Mesenchymal stem cell (in vitro differentiated cells and primary cell): Measurements from ENCODE around the gene CCDC124.
A peak's percentile ranks its signal among the peaks of the same experiment; 100 is the strongest.
"Not testable (repeated sequence)": the region's sequence is repeated elsewhere in the genome, so short reads cannot be mapped to it uniquely, and the experiment has no call there.

Source experiments
- DNase-seq: peaks from one replicate; pipeline ENCODE4 v3.0.0-alpha.2; 2013
- H2AFZ ChIP-seq: one replicate; pipeline ENCODE4 v1.6.1; 2013; ENCODE audit warnings: low read depth, mild to moderate bottlenecking, control low read depth, inconsistent platforms, low read length, moderate library complexity
- H2AK5ac ChIP-seq: 2 replicates; pipeline ENCODE4 v1.6.1; 2013; ENCODE audit warnings: low read length, moderate library complexity, mild to moderate bottlenecking, inconsistent platforms; ENCODE audit not compliant: severe bottlenecking
- H2BK120ac ChIP-seq: one replicate; pipeline ENCODE4 v1.6.1; 2013; ENCODE audit warnings: low read depth, mild to moderate bottlenecking, inconsistent platforms, low read length, moderate library complexity
- H2BK12ac ChIP-seq, 2 experiments: one replicate each; pipeline ENCODE4 v1.6.1; 2013; ENCODE audit warnings: inconsistent platforms in 2 of 2, low read length in 2 of 2, mild to moderate bottlenecking in 2 of 2, moderate library complexity in 2 of 2, control low read depth in 1 of 2
- H2BK15ac ChIP-seq: one replicate; pipeline ENCODE4 v1.6.1; 2013; ENCODE audit warnings: mild to moderate bottlenecking, low read depth, inconsistent platforms; ENCODE audit not compliant: poor library complexity, severe bottlenecking
- H2BK5ac ChIP-seq: 2 replicates; pipeline ENCODE4 v1.6.1; 2013; ENCODE audit warnings: low read depth, mild to moderate bottlenecking, low read length, control low read depth, inconsistent platforms; ENCODE audit not compliant: poor library complexity, severe bottlenecking
- H3K14ac ChIP-seq, 2 experiments: one replicate each; pipeline ENCODE4 v1.6.1; 2013; ENCODE audit warnings: inconsistent platforms in 2 of 2, low read length in 2 of 2, control low read depth in 1 of 2, mild to moderate bottlenecking in 1 of 2, moderate library complexity in 1 of 2
- H3K18ac ChIP-seq, 2 experiments: one replicate each; pipeline ENCODE4 v1.6.1; 2013; ENCODE audit warnings: inconsistent platforms in 2 of 2, low read length in 2 of 2, control low read depth in 1 of 2, low read depth in 1 of 2, mild to moderate bottlenecking in 1 of 2
- H3K23ac ChIP-seq, 2 experiments: one replicate each; pipeline ENCODE4 v1.6.1; 2013; ENCODE audit warnings: inconsistent platforms in 2 of 2, low read length in 2 of 2, mild to moderate bottlenecking in 2 of 2, moderate library complexity in 2 of 2, control low read depth in 1 of 2
- H3K27ac ChIP-seq: 2 replicates; pipeline ENCODE4 v1.5.1; 2013; ENCODE audit warnings: mild to moderate bottlenecking, moderate library complexity, low read length, control low read depth, inconsistent platforms; ENCODE audit not compliant: poor library complexity, severe bottlenecking
- H3K27me3 ChIP-seq, 2 experiments: 2 replicates each; pipeline versions ENCODE4 v1.6.1 to v1.7.0; 2013; ENCODE audit warnings: low read length in 2 of 2, mild to moderate bottlenecking in 2 of 2, moderate library complexity in 2 of 2, control low read depth in 1 of 2, inconsistent platforms in 1 of 2; ENCODE audit not compliant: control insufficient read depth in 1 of 2, insufficient read depth in 1 of 2
- H3K36me3 ChIP-seq, 2 experiments: 2 replicates each; pipeline versions ENCODE4 v1.6.1 to v1.7.0; 2013; ENCODE audit warnings: low read length in 2 of 2, control low read depth in 1 of 2, inconsistent platforms in 1 of 2, low read depth in 1 of 2, mild to moderate bottlenecking in 1 of 2; ENCODE audit not compliant: insufficient read depth in 2 of 2, control insufficient read depth in 1 of 2
- H3K4ac ChIP-seq, 2 experiments: one replicate each; pipeline ENCODE4 v1.6.1; 2013; ENCODE audit warnings: inconsistent platforms in 2 of 2, low read length in 2 of 2, mild to moderate bottlenecking in 2 of 2, moderate library complexity in 2 of 2, control low read depth in 1 of 2, low read depth in 1 of 2
- H3K4me1 ChIP-seq: 2 replicates; pipeline ENCODE4 v1.6.1; 2013; ENCODE audit warnings: low read depth, low read length, control low read depth; ENCODE audit not compliant: control insufficient read depth, insufficient read depth
- H3K4me2 ChIP-seq: 2 replicates; pipeline ENCODE4 v1.6.1; 2013; ENCODE audit warnings: low read length, mild to moderate bottlenecking, inconsistent platforms; ENCODE audit not compliant: poor library complexity, severe bottlenecking
- H3K4me3 ChIP-seq, 2 experiments: 2 replicates each; pipeline versions ENCODE4 v1.5.1 to v1.7.0; 2013; ENCODE audit warnings: low read length in 2 of 2, mild to moderate bottlenecking in 2 of 2, control low read depth in 1 of 2, low read depth in 1 of 2; ENCODE audit not compliant: insufficient read depth in 1 of 2
- H3K79me1 ChIP-seq: replicated peaks from 2 replicates; pipeline ENCODE4 v1.6.1; 2013; ENCODE audit warnings: mild to moderate bottlenecking, control low read depth, low read length, inconsistent platforms; ENCODE audit not compliant: poor library complexity, severe bottlenecking
- H3K9ac ChIP-seq: 2 replicates; pipeline ENCODE4 v1.7.0; 2013; ENCODE audit warnings: mild to moderate bottlenecking, low read length, moderate library complexity
- H3K9me3 ChIP-seq: 2 replicates; pipeline ENCODE4 v1.7.0; 2013; ENCODE audit warnings: mild to moderate bottlenecking, low read length; ENCODE audit not compliant: control insufficient read depth
- H4K8ac ChIP-seq: one replicate; pipeline ENCODE4 v1.6.1; 2013; ENCODE audit warnings: inconsistent platforms, mild to moderate bottlenecking, low read length, moderate library complexity
- H4K91ac ChIP-seq: one replicate; pipeline ENCODE4 v1.6.1; 2013; ENCODE audit warnings: mild to moderate bottlenecking, low read length, inconsistent platforms
- WGBS: methylation state at CpG from one replicate; pipeline ENCODE4 v1.1.7; 2013; ENCODE audit warnings: mixed read lengths; 5-methylcytosine and 5-hydroxymethylcytosine counted together

Gene CCDC124

GRCh38 chr19:17981611-17982010 lies 48.8 kb downstream of the CCDC124 start:
- H2BK5ac ChIP-seq, result no peak overlapping the region
- H3K27ac ChIP-seq, result no peak overlapping the region
- no peaks in the 10 kb centered on the region for H3K4me1 ChIP-seq
- H3K27me3 ChIP-seq, result peaks cover 5 to 13% of the 10 kb centered on the region in 2 experiments
- H3K4me3 ChIP-seq, result no peak overlapping the region
- no peak overlapping the region for H2BK12ac ChIP-seq
- H3K36me3 ChIP-seq, result no peaks in the 10 kb centered on the region
- H3K4me2 ChIP-seq, result no peak overlapping the region
- no peak overlapping the region for H2AFZ ChIP-seq
- no peaks in the 10 kb centered on the region for H3K9me3 ChIP-seq
- H2BK15ac ChIP-seq, result no peak overlapping the region
- no peak overlapping the region for H2AK5ac ChIP-seq
- H3K14ac ChIP-seq, result no peak overlapping the region
- no peak overlapping the region for H3K23ac ChIP-seq
- H3K18ac ChIP-seq, result no peak overlapping the region
- no peak for DNase-seq
- WGBS, result 95% methylated on average over 38 of the region's 38 CpGs
- no peak overlapping the region for H3K9ac ChIP-seq
- no peak overlapping the region for H4K8ac ChIP-seq
- no peak overlapping the region for H2BK120ac ChIP-seq
- no peaks in the 10 kb centered on the region for H3K79me1 ChIP-seq
- H4K91ac ChIP-seq, result no peak overlapping the region
- H3K4ac ChIP-seq, result no peak overlapping the region

- no peak for DNase-seq
- Histone ChIP-seq H3K4ac (no peak overlapping the region), H3K36me3 (no peaks in the 10 kb centered on the region), H3K27me3 (peaks cover 5 to 8% of the 10 kb centered on the region in 2 experiments), H2BK15ac (no peak overlapping the region), H4K91ac (no peak overlapping the region), H3K79me1 (no peaks in the 10 kb centered on the region), H3K23ac (no peak overlapping the region), H3K18ac (no peak overlapping the region), H3K4me2 (no peak overlapping the region), H3K27ac (no peak overlapping the region), H2AFZ (no peak overlapping the region), H3K9me3 (no peaks in the 10 kb centered on the region), H2AK5ac (no peak overlapping the region), H3K4me3 (no peak overlapping the region), H2BK5ac (no peak overlapping the region), H3K14ac (no peak overlapping the region), H3K9ac (no peak overlapping the region), H2BK120ac (no peak overlapping the region), H2BK12ac (no peak overlapping the region), H3K4me1 (no peaks in the 10 kb centered on the region), H4K8ac (no peak overlapping the region)
- WGBS, result 91% methylated on average over 22 of the region's 22 CpGs
These were observed 49.6 kb downstream of the CCDC124 start for GRCh38 chr19:17982430-17982829.

DNA sequence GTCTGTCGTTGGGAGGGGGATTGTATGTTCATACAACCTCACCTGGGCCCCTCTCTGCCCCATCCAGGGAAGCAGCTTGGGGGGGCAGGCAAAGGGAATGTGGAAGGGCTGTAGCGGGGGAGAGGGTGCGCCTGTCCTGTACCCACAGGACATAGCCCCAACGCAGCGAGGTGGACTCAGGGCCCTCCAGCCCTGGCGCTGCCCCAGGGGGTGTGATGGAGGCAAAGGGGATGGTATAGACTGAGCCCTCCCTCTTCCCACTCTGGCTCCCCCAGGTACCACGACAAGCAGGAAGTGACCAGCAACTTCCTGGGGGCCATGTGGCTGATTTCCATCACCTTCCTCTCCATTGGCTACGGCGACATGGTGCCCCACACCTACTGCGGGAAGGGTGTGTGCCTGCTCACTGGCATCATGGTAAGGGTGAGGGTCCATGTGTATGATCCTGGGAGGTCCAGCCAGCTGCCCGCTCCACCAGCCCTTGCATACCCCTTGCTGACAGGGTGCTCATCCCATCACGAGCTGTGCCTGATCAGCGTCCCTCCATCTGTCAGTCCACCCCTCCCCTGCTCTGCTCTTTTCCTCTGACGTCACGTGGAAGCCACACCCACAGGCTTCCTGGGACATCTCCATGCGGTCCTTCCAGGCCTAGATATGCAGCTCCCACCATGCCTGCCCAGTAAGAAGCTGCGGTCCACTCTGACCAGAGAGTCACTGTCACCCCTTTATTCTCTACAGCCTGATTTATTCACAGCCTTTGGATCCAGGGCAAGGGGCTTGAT lies 52.4 kb downstream of the CCDC124 start:
- DNase-seq, result no peak
- Histone ChIP-seq H2BK5ac (no peak overlapping the region), H4K91ac (no peak overlapping the region), H3K4me1 (no peaks in the 10 kb centered on the region), H3K27ac (no peak overlapping the region), H2AFZ (no peak overlapping the region), H3K4ac (no peak overlapping the region), H3K9me3 (no peaks in the 10 kb centered on the region), H2AK5ac (no peak overlapping the region), H3K79me1 (no peaks in the 10 kb centered on the region), H3K27me3 (peaks cover 4 to 5% of the 10 kb centered on the region in 2 experiments), H3K18ac (no peak overlapping the region), H3K4me3 (no peak overlapping the region), H3K23ac (no peak overlapping the region), H3K36me3 (no peaks in the 10 kb centered on the region), H2BK120ac (no peak overlapping the region), H3K9ac (no peak overlapping the region), H2BK12ac (no peak overlapping the region), H2BK15ac (no peak overlapping the region), H3K14ac (peak overlapping the region in 1 of 2 experiments; percentile 51), H4K8ac (no peak overlapping the region), H3K4me2 (no peak overlapping the region)
- WGBS, result 73% methylated on average over 16 of the region's 17 CpGs

GRCh38 chr19:17986569-17986968 lies 53.8 kb downstream of the CCDC124 start:
- DNase-seq, H3K9ac ChIP-seq, H2BK120ac ChIP-seq, H2AFZ ChIP-seq, H4K8ac ChIP-seq, H2BK5ac ChIP-seq, H3K27me3 ChIP-seq, H3K23ac ChIP-seq, H2BK15ac ChIP-seq, H2BK12ac ChIP-seq, H2AK5ac ChIP-seq, H3K79me1 ChIP-seq, H4K91ac ChIP-seq, H3K4me2 ChIP-seq, H3K9me3 ChIP-seq, H3K4me1 ChIP-seq, H3K14ac ChIP-seq, H3K18ac ChIP-seq, H3K4ac ChIP-seq, H3K27ac ChIP-seq, H3K36me3 ChIP-seq, H3K4me3 ChIP-seq: not testable (repeated sequence)
- WGBS, result 81% methylated on average over 8 of the region's 8 CpGs
